KMS-11 (cell line): ENCODE data around the gene LTA4H.

Source experiments
- H2AFZ ChIP-seq: fragments of 200-600 bp; sonication (generic); 2 replicates; pipeline ENCODE4 v1.6.1; 2016; ENCODE audit warnings: antibody characterized with exemption, mixed run types, low read depth
- H3K27ac ChIP-seq: fragments of 200-600 bp; sonication (generic); 2 replicates; pipeline ENCODE4 v1.6.1; 2016; ENCODE audit warnings: mild to moderate bottlenecking, mixed run types
- H3K27me3 ChIP-seq: fragments of 200-600 bp; sonication (generic); 2 replicates; pipeline ENCODE4 v1.6.1; 2017; ENCODE audit warnings: mild to moderate bottlenecking, low read depth, mixed run types, moderate library complexity; ENCODE audit not compliant: insufficient read depth
- H3K36me3 ChIP-seq: fragments of 200-600 bp; sonication (generic); 2 replicates; pipeline ENCODE4 v1.6.1; 2017; ENCODE audit warnings: mild to moderate bottlenecking, mixed run types; ENCODE audit not compliant: insufficient read depth
- H3K4me1 ChIP-seq: fragments of 200-600 bp; sonication (generic); 2 replicates; pipeline ENCODE4 v1.6.1; 2016; ENCODE audit warnings: mild to moderate bottlenecking, low read depth, mixed run types; ENCODE audit not compliant: poor library complexity, severe bottlenecking
- H3K4me2 ChIP-seq: fragments of 200-600 bp; sonication (generic); 2 replicates; pipeline ENCODE4 v1.7.0; 2016; ENCODE audit warnings: mild to moderate bottlenecking, mixed run types
- H3K4me3 ChIP-seq: fragments of 200-600 bp; sonication (generic); IDR thresholded peaks from 2 replicates; pipeline ENCODE4 v1.6.1; 2017; ENCODE audit warnings: low read depth, low read length, mixed read lengths; ENCODE audit not compliant: insufficient read depth
- H3K79me2 ChIP-seq: fragments of 200-600 bp; sonication (generic); 2 replicates; pipeline ENCODE4 v1.6.1; 2016; ENCODE audit warnings: low read depth, mixed run types; ENCODE audit not compliant: insufficient read depth
- H3K9ac ChIP-seq: fragments of 200-600 bp; sonication (generic); 2 replicates; pipeline ENCODE4 v1.6.1; 2016; ENCODE audit warnings: mild to moderate bottlenecking, mixed run types
- H4K20me1 ChIP-seq: fragments of 200-600 bp; sonication (generic); 2 replicates; pipeline ENCODE4 v1.6.1; 2016; ENCODE audit warnings: mild to moderate bottlenecking, mixed run types; ENCODE audit not compliant: insufficient read depth
- CTCF ChIP-seq: fragments of 200-600 bp; sonication (generic); conservative IDR thresholded peaks from 2 replicates; pipeline ENCODE4 v1.6.1; 2017; ENCODE audit warnings: low read depth, mild to moderate bottlenecking, antibody characterized with exemption, low read length, moderate library complexity, mixed read lengths

LTA4H gene

GRCh38 chr12:96025518-96025917, 9.9 kb downstream of the LTA4H start:
- H3K36me3 ChIP-seq = no peaks in the 10 kb centered on the region
- H2AFZ ChIP-seq = no peak overlapping the region
- H3K4me1 ChIP-seq = no peaks in the 10 kb centered on the region
- H3K27ac ChIP-seq = no peak overlapping the region
- TF ChIP-seq CTCF = no peak
- H3K4me3 ChIP-seq = no peak overlapping the region
- H3K79me2 ChIP-seq = no peaks in the 10 kb centered on the region
- no peak overlapping the region for H3K9ac ChIP-seq
- no peaks in the 10 kb centered on the region for H3K27me3 ChIP-seq
- H3K4me2 ChIP-seq = no peak overlapping the region
- no peaks in the 10 kb centered on the region for H4K20me1 ChIP-seq

DNA sequence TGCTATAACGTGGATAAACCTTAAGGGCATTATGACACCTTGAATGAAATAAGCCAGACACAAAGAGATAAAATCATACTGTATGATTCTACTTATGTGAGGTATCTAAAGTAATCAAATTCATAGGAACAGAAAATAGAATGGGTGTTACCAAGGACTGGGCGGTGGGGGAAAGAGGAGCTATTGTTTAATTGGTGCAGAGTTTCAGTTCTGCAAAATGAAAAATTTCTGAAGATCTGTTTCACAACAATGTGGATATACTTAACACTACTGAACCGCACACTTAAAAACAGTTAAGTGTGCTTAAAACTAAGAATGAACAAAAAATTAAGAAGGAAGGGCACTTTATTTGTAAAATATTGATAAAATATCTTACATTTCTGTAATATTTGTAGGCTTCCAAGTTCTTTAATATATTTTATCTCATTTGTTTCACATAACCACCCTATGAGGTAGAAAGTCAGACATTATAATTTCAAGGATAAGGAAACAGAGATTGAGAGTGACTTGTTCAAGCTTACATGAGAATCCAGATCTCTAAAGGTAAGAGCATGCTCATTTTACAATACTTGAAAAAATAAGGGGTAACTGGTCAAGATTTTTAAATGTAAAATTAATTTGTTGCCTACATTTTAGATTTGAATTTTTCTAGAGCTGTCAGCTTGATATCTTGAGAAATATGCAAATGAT, 14.9 kb downstream of the LTA4H start:
- H3K9ac ChIP-seq = no peak overlapping the region
- no peaks in the 10 kb centered on the region for H3K36me3 ChIP-seq
- no peak overlapping the region for H3K4me3 ChIP-seq
- no peaks in the 10 kb centered on the region for H3K79me2 ChIP-seq
- no peak overlapping the region for H3K27ac ChIP-seq
- H4K20me1 ChIP-seq = no peaks in the 10 kb centered on the region
- TF ChIP-seq CTCF = no peak
- H3K4me1 ChIP-seq = no peaks in the 10 kb centered on the region
- no peaks in the 10 kb centered on the region for H3K27me3 ChIP-seq
- no peak overlapping the region for H3K4me2 ChIP-seq
- H2AFZ ChIP-seq = no peak overlapping the region

GRCh38 chr12:96015672-96016071, 19.7 kb downstream of the LTA4H start:
- Histone ChIP-seq H3K27me3 (no peaks in the 10 kb centered on the region), H3K4me1 (no peaks in the 10 kb centered on the region), H3K27ac (no peak overlapping the region), H4K20me1 (no peaks in the 10 kb centered on the region), H2AFZ (no peak overlapping the region), H3K9ac (no peak overlapping the region), H3K4me3 (no peak overlapping the region), H3K36me3 (no peaks in the 10 kb centered on the region; the same call in 1 of the 2 replicates), H3K4me2 (no peak overlapping the region), H3K79me2 (no peaks in the 10 kb centered on the region)
- TF ChIP-seq CTCF = no peak

- no peak overlapping the region for H2AFZ ChIP-seq
- no peak overlapping the region for H3K4me3 ChIP-seq
- no peak overlapping the region for H3K9ac ChIP-seq
- no peak for TF ChIP-seq CTCF
- H4K20me1 ChIP-seq = no peaks in the 10 kb centered on the region
- H3K27me3 ChIP-seq = no peaks in the 10 kb centered on the region
- no peaks in the 10 kb centered on the region; the same call in 1 of the 2 replicates for H3K36me3 ChIP-seq
- no peak overlapping the region for H3K27ac ChIP-seq
- no peaks in the 10 kb centered on the region for H3K79me2 ChIP-seq
- no peak overlapping the region for H3K4me2 ChIP-seq
- no peaks in the 10 kb centered on the region for H3K4me1 ChIP-seq
Observed at GRCh38 chr12:96014943-96015599, 20.3 kb downstream of the LTA4H start.
